Measurements from ENCODE around the gene MPV17.

Gene MPV17

DNA sequence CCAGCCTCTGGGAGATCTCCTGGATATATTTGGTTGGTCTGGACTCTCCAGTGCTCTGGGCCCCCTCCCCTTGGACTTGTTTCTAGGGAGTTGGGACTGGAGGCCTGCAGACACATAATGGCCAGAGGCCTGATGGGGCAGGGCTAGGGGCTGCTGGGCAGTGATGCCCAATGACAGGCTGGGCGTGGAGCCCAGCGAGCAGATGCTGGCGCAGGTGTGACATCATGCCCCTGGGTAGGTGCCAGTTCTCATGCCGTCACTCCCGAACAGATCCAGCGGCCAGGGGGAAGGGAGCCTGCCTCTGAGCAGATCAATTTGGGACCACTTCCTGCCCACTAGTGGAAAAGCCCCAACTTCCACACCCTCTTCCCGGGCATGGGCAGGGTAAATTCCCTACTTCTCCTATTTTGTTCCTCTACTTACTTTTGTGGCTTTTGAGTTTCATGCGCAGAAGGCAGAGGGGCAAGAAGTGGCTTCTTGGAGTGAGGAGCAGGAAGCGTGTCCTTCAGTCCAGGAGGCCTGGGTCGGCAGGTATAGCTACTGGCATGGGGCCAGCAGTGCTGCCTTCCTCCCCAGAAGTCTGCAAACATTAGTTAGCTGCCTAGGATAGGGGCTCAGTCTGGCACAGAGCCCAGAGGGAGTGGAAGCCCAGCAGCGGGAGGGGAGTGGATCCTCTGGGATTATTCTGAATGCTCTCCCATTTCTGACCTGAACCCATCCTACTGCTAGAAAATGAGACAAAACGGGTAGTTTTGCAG is 6.1 kb downstream of the MPV17 start:
- Histone ChIP-seq H3K4me2 (ENCODE audit: low read length) (no peak overlapping the region), H3F3A (ENCODE audit: insufficient read depth, low read length) (no peaks in the 10 kb centered on the region), H3K79me2 (ENCODE audit: insufficient read depth, low read length) (no peaks in the 10 kb centered on the region), H2AFZ (ENCODE audit: low read length) (no peak overlapping the region), H3K36me3 (ENCODE audit: insufficient read depth, low read length) (peaks cover 15% of the 10 kb centered on the region), H3K27me3 (ENCODE audit: insufficient read depth, low read length) (no peaks in the 10 kb centered on the region), H4K20me1 (ENCODE audit: insufficient read depth, low read length) (no peaks in the 10 kb centered on the region), H3K9ac (ENCODE audit: low read length) (no peak overlapping the region), H3K4me1 (ENCODE audit: insufficient read depth, low read length, severe bottlenecking) (peaks cover 6% of the 10 kb centered on the region), H3K9me3 (ENCODE audit: low read length) (no peaks in the 10 kb centered on the region), H3K27ac (ENCODE audit: low read depth, low read length, poor library complexity, severe bottlenecking) (no peak overlapping the region), H3K4me3 (ENCODE audit: low read depth, low read length, poor library complexity, severe bottlenecking) (no peak overlapping the region), H3K9me2 (ENCODE audit: low read depth, low read length) (no peaks in the 10 kb centered on the region)
- no peak for TF ChIP-seq EZH2 (IDR thresholded peaks at IDR 0.05; ENCODE audit: borderline replicate concordance, low read length)
- TF ChIP-seq, protein P1, sequence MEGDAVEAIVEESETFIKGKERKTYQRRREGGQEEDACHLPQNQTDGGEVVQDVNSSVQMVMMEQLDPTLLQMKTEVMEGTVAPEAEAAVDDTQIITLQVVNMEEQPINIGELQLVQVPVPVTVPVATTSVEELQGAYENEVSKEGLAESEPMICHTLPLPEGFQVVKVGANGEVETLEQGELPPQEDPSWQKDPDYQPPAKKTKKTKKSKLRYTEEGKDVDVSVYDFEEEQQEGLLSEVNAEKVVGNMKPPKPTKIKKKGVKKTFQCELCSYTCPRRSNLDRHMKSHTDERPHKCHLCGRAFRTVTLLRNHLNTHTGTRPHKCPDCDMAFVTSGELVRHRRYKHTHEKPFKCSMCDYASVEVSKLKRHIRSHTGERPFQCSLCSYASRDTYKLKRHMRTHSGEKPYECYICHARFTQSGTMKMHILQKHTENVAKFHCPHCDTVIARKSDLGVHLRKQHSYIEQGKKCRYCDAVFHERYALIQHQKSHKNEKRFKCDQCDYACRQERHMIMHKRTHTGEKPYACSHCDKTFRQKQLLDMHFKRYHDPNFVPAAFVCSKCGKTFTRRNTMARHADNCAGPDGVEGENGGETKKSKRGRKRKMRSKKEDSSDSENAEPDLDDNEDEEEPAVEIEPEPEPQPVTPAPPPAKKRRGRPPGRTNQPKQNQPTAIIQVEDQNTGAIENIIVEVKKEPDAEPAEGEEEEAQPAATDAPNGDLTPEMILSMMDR (IDR thresholded peaks at IDR 0.05; ENCODE audit: low read length) = no peak

DNA sequence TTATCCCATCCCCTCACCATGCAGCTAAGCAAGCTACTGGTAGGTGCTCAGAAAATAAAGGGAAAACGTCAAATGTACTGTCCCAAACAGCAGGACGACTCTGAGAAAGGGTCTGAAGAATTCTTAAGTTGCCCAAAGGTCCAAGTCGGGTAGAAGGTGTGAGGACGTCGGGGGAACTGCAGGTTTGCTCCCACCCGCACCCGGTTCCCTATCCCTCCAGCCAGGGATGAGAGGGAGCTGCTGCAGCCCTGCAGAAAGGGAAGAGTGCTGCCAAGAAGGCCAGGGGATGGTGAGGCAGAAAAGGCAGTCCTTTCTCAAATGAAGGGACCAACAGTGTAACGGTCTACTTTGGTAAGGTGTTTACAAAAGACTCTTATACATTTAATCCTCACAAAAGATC is 7.8 kb downstream of the MPV17 start:
- no peaks in the 10 kb centered on the region for H3K79me2 ChIP-seq (ENCODE audit: insufficient read depth, low read length)
- H2AFZ ChIP-seq (ENCODE audit: low read length) = no peak overlapping the region
- no peaks in the 10 kb centered on the region for H3K4me1 ChIP-seq (ENCODE audit: insufficient read depth, low read length, severe bottlenecking)
- no peak overlapping the region for H3K4me2 ChIP-seq (ENCODE audit: low read length)
- TF ChIP-seq EZH2 (IDR thresholded peaks at IDR 0.05; ENCODE audit: borderline replicate concordance, low read length) = no peak
- TF ChIP-seq, protein P1 (IDR thresholded peaks at IDR 0.05; ENCODE audit: low read length) = no peak
- no peaks in the 10 kb centered on the region for H3F3A ChIP-seq (ENCODE audit: insufficient read depth, low read length)
- no peaks in the 10 kb centered on the region for H3K27me3 ChIP-seq (ENCODE audit: insufficient read depth, low read length)
- peaks cover 23% of the 10 kb centered on the region for H3K36me3 ChIP-seq (ENCODE audit: insufficient read depth, low read length)
- H3K9me3 ChIP-seq (ENCODE audit: low read length) = no peaks in the 10 kb centered on the region
- no peak overlapping the region for H3K4me3 ChIP-seq (ENCODE audit: low read depth, low read length, poor library complexity, severe bottlenecking)
- no peaks in the 10 kb centered on the region for H4K20me1 ChIP-seq (ENCODE audit: insufficient read depth, low read length)
- H3K27ac ChIP-seq (ENCODE audit: low read depth, low read length, poor library complexity, severe bottlenecking) = no peak overlapping the region
- H3K9me2 ChIP-seq (ENCODE audit: low read depth, low read length) = no peaks in the 10 kb centered on the region
- H3K9ac ChIP-seq (ENCODE audit: low read length) = no peak overlapping the region

DNA sequence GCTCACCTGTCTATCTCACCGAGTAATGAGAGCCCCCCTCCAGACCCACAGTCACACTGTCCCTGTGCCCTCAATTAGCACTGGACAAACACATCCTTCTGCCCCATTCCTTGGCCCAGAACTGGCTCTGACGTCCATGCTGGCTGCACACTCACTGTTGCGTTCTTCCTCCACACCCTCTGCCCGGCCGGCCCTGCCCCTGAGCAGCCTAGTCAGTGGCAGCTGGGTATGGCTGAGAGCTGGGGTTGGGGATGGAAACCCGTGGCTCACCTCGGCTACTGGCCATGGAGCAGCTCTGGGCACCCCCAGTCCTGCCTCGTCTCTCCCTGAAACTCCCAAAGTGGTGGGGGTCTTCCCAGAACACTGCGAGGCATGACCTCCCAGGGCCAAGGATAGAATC is 8.2 kb downstream of the MPV17 start:
- Histone ChIP-seq H3K4me1 (ENCODE audit: insufficient read depth, low read length, severe bottlenecking) (no peaks in the 10 kb centered on the region), H3K79me2 (ENCODE audit: insufficient read depth, low read length) (no peaks in the 10 kb centered on the region), H3K27ac (ENCODE audit: low read depth, low read length, poor library complexity, severe bottlenecking) (no peak overlapping the region), H4K20me1 (ENCODE audit: insufficient read depth, low read length) (no peaks in the 10 kb centered on the region), H3K9me3 (ENCODE audit: low read length) (no peaks in the 10 kb centered on the region), H3K9ac (ENCODE audit: low read length) (no peak overlapping the region), H3K4me3 (ENCODE audit: low read depth, low read length, poor library complexity, severe bottlenecking) (no peak overlapping the region), H3K9me2 (ENCODE audit: low read depth, low read length) (no peaks in the 10 kb centered on the region), H3F3A (ENCODE audit: insufficient read depth, low read length) (no peaks in the 10 kb centered on the region), H3K4me2 (ENCODE audit: low read length) (no peak overlapping the region), H3K27me3 (ENCODE audit: insufficient read depth, low read length) (no peaks in the 10 kb centered on the region), H2AFZ (ENCODE audit: low read length) (no peak overlapping the region), H3K36me3 (ENCODE audit: insufficient read depth, low read length) (peaks cover 25% of the 10 kb centered on the region)
- TF ChIP-seq, protein P1 (IDR thresholded peaks at IDR 0.05; ENCODE audit: low read length) = no peak
- TF ChIP-seq EZH2 (IDR thresholded peaks at IDR 0.05; ENCODE audit: borderline replicate concordance, low read length) = no peak
